SK-N-SH treated with all-trans-retinoic acid at 6 μM for 48 hours (cell line): Measurements from ENCODE around the gene ABCA12.

Experiments
- ARNTL ChIP-seq: fragments of 450-650 bp; formaldehyde crosslinking; IDR thresholded peaks from 2 replicates; pipeline ENCODE4 v1.5.0; 2020; ENCODE audit warnings: low read depth, mild to moderate bottlenecking, moderate library complexity, borderline replicate concordance
- OSR1 ChIP-seq: fragments of 250-450 bp; sonication (Bioruptor Pico); IDR thresholded peaks from 2 replicates; pipeline ENCODE4 v1.8.0; 2022; ENCODE audit warnings: moderate library complexity, mild to moderate bottlenecking, inconsistent platforms
- RARB ChIP-seq: fragments of 250-450 bp; sonication (Bioruptor Pico); IDR thresholded peaks from 2 replicates; pipeline ENCODE4 v1.8.0; 2021; ENCODE audit warnings: mild to moderate bottlenecking, moderate library complexity
- SNAI2 ChIP-seq: fragments of 250-450 bp; sonication (Bioruptor Pico); IDR thresholded peaks from 2 replicates; pipeline ENCODE4 v1.5.0; 2020; ENCODE audit warnings: mild to moderate bottlenecking, moderate library complexity
- ZFP3 ChIP-seq: fragments of 250-450 bp; sonication (Bioruptor Pico); IDR thresholded peaks from 2 replicates; pipeline ENCODE4 v1.5.0; 2020; ENCODE audit warnings: mild to moderate bottlenecking, moderate library complexity
- ZNF70 ChIP-seq: fragments of 450-650 bp; formaldehyde crosslinking; IDR thresholded peaks from 2 replicates; pipeline ENCODE4 v1.5.0; 2020; ENCODE audit warnings: mild to moderate bottlenecking, moderate library complexity
- TF ChIP-seq, protein P1 (sequence below): fragments of 250-450 bp; sonication (Bioruptor Pico); IDR thresholded peaks from 2 replicates; pipeline ENCODE4 v1.8.0; 2020; ENCODE audit warnings: mild to moderate bottlenecking, moderate library complexity, borderline replicate concordance

DNA sequence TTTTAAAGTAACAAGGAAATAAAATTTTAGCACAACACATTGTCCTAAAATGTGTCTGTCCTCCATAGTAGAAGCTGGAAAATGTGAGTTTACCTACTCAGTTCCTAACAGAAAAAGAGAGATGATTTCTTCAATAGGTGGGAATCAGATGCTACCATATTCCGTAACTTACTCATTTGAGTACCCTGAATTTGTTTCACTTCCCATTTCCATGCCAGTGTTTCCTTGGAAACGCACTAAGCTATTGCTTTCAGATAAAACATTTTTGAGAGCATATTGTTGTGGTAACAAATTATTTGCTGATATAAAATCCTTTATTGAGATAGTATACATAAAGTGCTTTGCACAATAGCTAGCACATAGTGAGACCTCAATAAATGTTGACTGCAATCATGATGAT is 191.5 kb downstream of the ABCA12 start:
- TF ChIP-seq ZFP3 (CRISPR knock-in tag) (no peak), ARNTL (CRISPR knock-in tag) (no peak), SNAI2 (no peak), OSR1 (CRISPR knock-in tag) (no peak), ZNF70 (no peak), RARB (CRISPR knock-in tag) (no peak)
- TF ChIP-seq, protein P1, sequence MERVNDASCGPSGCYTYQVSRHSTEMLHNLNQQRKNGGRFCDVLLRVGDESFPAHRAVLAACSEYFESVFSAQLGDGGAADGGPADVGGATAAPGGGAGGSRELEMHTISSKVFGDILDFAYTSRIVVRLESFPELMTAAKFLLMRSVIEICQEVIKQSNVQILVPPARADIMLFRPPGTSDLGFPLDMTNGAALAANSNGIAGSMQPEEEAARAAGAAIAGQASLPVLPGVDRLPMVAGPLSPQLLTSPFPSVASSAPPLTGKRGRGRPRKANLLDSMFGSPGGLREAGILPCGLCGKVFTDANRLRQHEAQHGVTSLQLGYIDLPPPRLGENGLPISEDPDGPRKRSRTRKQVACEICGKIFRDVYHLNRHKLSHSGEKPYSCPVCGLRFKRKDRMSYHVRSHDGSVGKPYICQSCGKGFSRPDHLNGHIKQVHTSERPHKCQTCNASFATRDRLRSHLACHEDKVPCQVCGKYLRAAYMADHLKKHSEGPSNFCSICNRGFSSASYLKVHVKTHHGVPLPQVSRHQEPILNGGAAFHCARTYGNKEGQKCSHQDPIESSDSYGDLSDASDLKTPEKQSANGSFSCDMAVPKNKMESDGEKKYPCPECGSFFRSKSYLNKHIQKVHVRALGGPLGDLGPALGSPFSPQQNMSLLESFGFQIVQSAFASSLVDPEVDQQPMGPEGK (CRISPR knock-in tag): no peak
